Liver (tissue), 9 donors: ENCODE measurements around the gene KRTAP1-1. TPM values are rescaled to one million over a fixed set of nuclear protein-coding genes. Genes with fewer than 3 reads are reported as not detected.
"Not testable (repeated sequence)": the region's sequence is repeated elsewhere in the genome, so short reads cannot be mapped to it uniquely, and the experiment has no call there.

ENCODE experiments used
- DNase-seq: peaks from one replicate; pipeline ENCODE4 v3.0.0-alpha.2; 2017; ENCODE audit warnings: low spot score
- H3K27ac ChIP-seq, 2 donors: one replicate each; pipeline ENCODE4 v1.7.0; 2013; ENCODE audit warnings: inconsistent platforms in 2 of 2, low read length in 2 of 2, control low read depth in 1 of 2, low read depth in 1 of 2, mild to moderate bottlenecking in 1 of 2
- H3K27me3 ChIP-seq, 4 donors: one replicate each; pipeline versions ENCODE4 v1.6.1 to v1.7.0; 2013; ENCODE audit warnings: low read length in 3 of 4, inconsistent platforms in 1 of 4, mild to moderate bottlenecking in 1 of 4, moderate library complexity in 1 of 4; ENCODE audit not compliant: control insufficient read depth in 4 of 4, insufficient read depth in 4 of 4
- H3K36me3 ChIP-seq, 4 donors: one replicate each; pipeline versions ENCODE4 v1.6.1 to v1.7.0; 2013; ENCODE audit warnings: low read length in 3 of 4, mild to moderate bottlenecking in 3 of 4, low read depth in 1 of 4, moderate library complexity in 1 of 4; ENCODE audit not compliant: control insufficient read depth in 4 of 4, insufficient read depth in 3 of 4
- H3K4me1 ChIP-seq, 4 donors: one replicate each; pipeline versions ENCODE4 v1.6.1 to v1.7.0; 2013; ENCODE audit warnings: low read length in 3 of 4, mild to moderate bottlenecking in 3 of 4, moderate library complexity in 1 of 4; ENCODE audit not compliant: control insufficient read depth in 4 of 4, insufficient read depth in 4 of 4
- H3K4me3 ChIP-seq, 3 donors: one replicate each; pipeline versions ENCODE4 v1.6.1 to v1.7.0; 2013; ENCODE audit warnings: low read length in 3 of 3, control low read depth in 1 of 3, low read depth in 1 of 3, mild to moderate bottlenecking in 1 of 3
- H3K9ac ChIP-seq, 2 donors: one replicate each; pipeline ENCODE4 v1.7.0; 2013; ENCODE audit warnings: low read length in 2 of 2, mild to moderate bottlenecking in 2 of 2, moderate library complexity in 2 of 2, control low read depth in 1 of 2, low read depth in 1 of 2
- H3K9me3 ChIP-seq, 4 donors: one replicate each; pipeline versions ENCODE4 v1.6.1 to v1.7.0; 2013; ENCODE audit warnings: low read length in 3 of 4; ENCODE audit not compliant: control insufficient read depth in 4 of 4
- FOXA1 ChIP-seq: IDR thresholded peaks from 2 replicates; pipeline ENCODE4 v1.6.1; 2016; ENCODE audit warnings: antibody characterized with exemption
- GABPA ChIP-seq, 2 donors: IDR thresholded peaks in 1 of 2; conservative IDR thresholded peaks in 1 of 2; 2 replicates each; pipeline ENCODE4 v1.6.1; 2016; ENCODE audit warnings: antibody characterized with exemption in 2 of 2, mild to moderate bottlenecking in 1 of 2, moderate library complexity in 1 of 2
- JUND ChIP-seq, 2 donors: IDR thresholded peaks; 2 replicates each; pipeline ENCODE4 v1.6.1; 2016; ENCODE audit warnings: antibody characterized with exemption in 2 of 2
- NR2F2 ChIP-seq: IDR thresholded peaks from 2 replicates; pipeline ENCODE4 v1.6.1; 2016; ENCODE audit warnings: antibody characterized with exemption
- RXRA ChIP-seq, 2 donors: IDR thresholded peaks; 2 replicates each; pipeline ENCODE4 v1.6.1; 2017 to 2018; ENCODE audit warnings: antibody characterized with exemption in 2 of 2, mild to moderate bottlenecking in 1 of 2
- TAF1 ChIP-seq: conservative IDR thresholded peaks from 2 replicates; pipeline ENCODE4 v1.6.1; 2016; ENCODE audit warnings: antibody characterized with exemption, mild to moderate bottlenecking
- YY1 ChIP-seq: IDR thresholded peaks from 2 replicates; pipeline ENCODE4 v1.6.1; 2016; ENCODE audit warnings: antibody characterized with exemption, mild to moderate bottlenecking
- WGBS: extraction: QIAGEN DNeasy Blood & Tissue Kit; methylation state at CpG from one replicate; pipeline ENCODE4 v1.1.7; 2013; 5-methylcytosine and 5-hydroxymethylcytosine counted together
- polyA plus RNA-seq, 2 donors: library from polyadenylated mRNA; stranded (reverse) in 1 of 2; unstranded in 1 of 2; fragments of 200-250 nt in 1 of 2; fragments of >200 nt in 1 of 2; fragmentation: Nextera tagmentation in 1 of 2; extraction: Ambion mirVana in 1 of 2; gene quantifications; one replicate each; pipeline versions ENCODE4 v1.2.1 to v1.2.3, GENCODE V29; 2013 to 2015
- total RNA-seq, 2 donors: library from RNA; depleted of rRNA; stranded (reverse); fragments of >200 nt; gene quantifications; one replicate each; pipeline ENCODE4 v1.2.3, GENCODE V29; 2014
- TF ChIP-seq, protein P1 (sequence below): IDR thresholded peaks from 2 replicates; pipeline ENCODE4 v1.6.1; 2016; ENCODE audit warnings: antibody characterized with exemption, mild to moderate bottlenecking
- TF ChIP-seq, protein P2 (sequence below): IDR thresholded peaks from 2 replicates; pipeline ENCODE4 v1.6.1; 2016; ENCODE audit warnings: antibody characterized with exemption
- TF ChIP-seq, protein P3 (sequence below): IDR thresholded peaks from 2 replicates; pipeline ENCODE4 v1.6.1; 2016; ENCODE audit warnings: antibody characterized with exemption
- donor health status: healthy.
- donor health status: healthy.
- donor health status: healthy.
- donor health status: healthy.
- donor health status: healthy.

Gene KRTAP1-1
- total and polyA plus RNA-seq, 4 donors, result not detected

GRCh38 chr17:41060052-41060604 is 18.9 kb upstream of the KRTAP1-1 start, which contains the start of gene KRTAP2-3:
TSS of gene KRTAP2-3 (minus strand) at chr17:41060114. CDS start at chr17:41060050, 64 bp downstream.
- 66% methylated on average over 6 of the region's 6 CpGs for WGBS
- Histone ChIP-seq H3K4me1 (no peaks in the 10 kb centered on the region), H3K27me3 (peaks cover 0 to 9% (median 0%) of the 10 kb centered on the region in 4 donors), H3K9ac (no peak within 1 kb of the TSS), H3K27ac (no peak within 1 kb of the TSS), H3K9me3 (no peaks in the 10 kb centered on the region), H3K36me3 (no peaks in the 10 kb centered on the region), H3K4me3 (no peak within 1 kb of the TSS)
- no peak for TF ChIP-seq RXRA (IDR thresholded peaks at IDR 0.05)
- TF ChIP-seq, protein P1, sequence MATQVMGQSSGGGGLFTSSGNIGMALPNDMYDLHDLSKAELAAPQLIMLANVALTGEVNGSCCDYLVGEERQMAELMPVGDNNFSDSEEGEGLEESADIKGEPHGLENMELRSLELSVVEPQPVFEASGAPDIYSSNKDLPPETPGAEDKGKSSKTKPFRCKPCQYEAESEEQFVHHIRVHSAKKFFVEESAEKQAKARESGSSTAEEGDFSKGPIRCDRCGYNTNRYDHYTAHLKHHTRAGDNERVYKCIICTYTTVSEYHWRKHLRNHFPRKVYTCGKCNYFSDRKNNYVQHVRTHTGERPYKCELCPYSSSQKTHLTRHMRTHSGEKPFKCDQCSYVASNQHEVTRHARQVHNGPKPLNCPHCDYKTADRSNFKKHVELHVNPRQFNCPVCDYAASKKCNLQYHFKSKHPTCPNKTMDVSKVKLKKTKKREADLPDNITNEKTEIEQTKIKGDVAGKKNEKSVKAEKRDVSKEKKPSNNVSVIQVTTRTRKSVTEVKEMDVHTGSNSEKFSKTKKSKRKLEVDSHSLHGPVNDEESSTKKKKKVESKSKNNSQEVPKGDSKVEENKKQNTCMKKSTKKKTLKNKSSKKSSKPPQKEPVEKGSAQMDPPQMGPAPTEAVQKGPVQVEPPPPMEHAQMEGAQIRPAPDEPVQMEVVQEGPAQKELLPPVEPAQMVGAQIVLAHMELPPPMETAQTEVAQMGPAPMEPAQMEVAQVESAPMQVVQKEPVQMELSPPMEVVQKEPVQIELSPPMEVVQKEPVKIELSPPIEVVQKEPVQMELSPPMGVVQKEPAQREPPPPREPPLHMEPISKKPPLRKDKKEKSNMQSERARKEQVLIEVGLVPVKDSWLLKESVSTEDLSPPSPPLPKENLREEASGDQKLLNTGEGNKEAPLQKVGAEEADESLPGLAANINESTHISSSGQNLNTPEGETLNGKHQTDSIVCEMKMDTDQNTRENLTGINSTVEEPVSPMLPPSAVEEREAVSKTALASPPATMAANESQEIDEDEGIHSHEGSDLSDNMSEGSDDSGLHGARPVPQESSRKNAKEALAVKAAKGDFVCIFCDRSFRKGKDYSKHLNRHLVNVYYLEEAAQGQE, result no peak
- no peak for TF ChIP-seq YY1
- no peak for TF ChIP-seq FOXA1
- TF ChIP-seq, protein P2, sequence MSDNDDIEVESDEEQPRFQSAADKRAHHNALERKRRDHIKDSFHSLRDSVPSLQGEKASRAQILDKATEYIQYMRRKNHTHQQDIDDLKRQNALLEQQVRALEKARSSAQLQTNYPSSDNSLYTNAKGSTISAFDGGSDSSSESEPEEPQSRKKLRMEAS, result no peak
- TF ChIP-seq JUND (IDR thresholded peaks at IDR 0.05), result no peak
- no peak for TF ChIP-seq GABPA (IDR thresholded peaks at IDR 0.05 in 1 of 2, conservative IDR thresholded peaks at IDR 0.05 in 1 of 2)
- TF ChIP-seq, protein P3, sequence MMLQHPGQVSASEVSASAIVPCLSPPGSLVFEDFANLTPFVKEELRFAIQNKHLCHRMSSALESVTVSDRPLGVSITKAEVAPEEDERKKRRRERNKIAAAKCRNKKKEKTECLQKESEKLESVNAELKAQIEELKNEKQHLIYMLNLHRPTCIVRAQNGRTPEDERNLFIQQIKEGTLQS, result no peak
- TF ChIP-seq NR2F2, result no peak
- no peak for DNase-seq

DNA sequence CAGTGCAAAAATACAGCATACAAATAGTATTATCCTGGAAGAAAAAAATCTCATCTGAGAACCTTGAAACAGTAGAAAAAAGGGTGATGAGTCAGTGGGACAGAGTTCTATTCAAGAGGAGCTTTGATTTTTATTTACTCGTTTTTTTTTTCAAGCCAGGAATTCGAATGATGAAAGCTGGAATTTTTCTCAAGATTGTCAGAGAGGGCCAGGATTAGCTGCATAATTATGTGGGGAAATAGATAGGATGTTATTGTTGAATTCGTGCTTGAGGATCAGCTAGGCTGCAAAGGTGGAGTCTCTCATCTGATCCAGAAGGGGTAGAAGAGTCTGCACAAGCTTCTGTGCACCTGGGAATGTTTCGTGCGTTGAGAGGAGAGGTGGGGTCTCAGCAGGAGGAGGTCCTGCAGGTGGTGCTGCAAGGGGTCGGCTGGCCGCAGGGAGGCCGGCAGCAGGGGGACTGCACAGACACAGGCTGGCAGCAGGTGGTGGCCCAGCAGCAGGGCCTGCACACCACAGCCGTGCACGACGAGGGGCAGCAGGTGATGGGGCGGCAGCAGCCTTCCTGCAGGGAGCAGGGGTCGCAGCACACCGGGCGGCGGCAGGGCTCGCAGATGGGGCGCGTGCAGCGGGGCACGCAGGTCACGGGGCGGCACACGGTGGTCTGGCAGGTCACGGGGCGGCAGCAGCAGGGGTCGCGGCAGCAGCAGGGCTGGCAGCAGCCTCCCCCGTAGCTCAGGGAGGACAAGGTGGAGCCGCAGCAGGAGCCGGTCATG is 18.2 kb upstream of the KRTAP1-1 start:
- not testable (repeated sequence) for H3K9me3 ChIP-seq, H3K9ac ChIP-seq, H3K36me3 ChIP-seq, H3K4me3 ChIP-seq, DNase-seq, H3K4me1 ChIP-seq, H3K27ac ChIP-seq, H3K27me3 ChIP-seq
- WGBS, result 24% methylated on average over 10 of the region's 31 CpGs

DNA sequence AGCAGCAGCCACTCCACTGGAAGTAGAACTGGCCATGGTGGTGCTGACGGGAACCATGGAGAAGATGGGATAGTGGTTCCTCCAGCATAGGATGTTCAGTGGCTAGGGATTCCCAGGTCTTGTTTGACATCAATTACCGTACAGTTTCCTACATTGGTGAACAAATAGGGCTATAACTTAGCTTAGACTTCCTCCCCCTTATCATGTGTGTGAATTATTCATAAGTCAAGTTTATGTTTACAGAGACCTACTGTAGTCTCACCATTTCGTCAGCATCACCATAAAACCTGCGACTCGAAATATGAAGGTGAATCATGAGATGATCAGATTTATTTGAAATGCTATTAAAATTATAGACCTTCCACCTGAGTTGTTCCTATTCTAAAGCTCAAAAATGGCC is 17.5 kb upstream of the KRTAP1-1 start:
- H3K27ac ChIP-seq, result no peak overlapping the region
- TF ChIP-seq TAF1 (no peak), JUND (IDR thresholded peaks at IDR 0.05) (no peak), YY1 (no peak)
- TF ChIP-seq, protein P2, result no peak
- H3K4me3 ChIP-seq, result no peak overlapping the region
- no peaks in the 10 kb centered on the region for H3K4me1 ChIP-seq
- H3K36me3 ChIP-seq, result no peaks in the 10 kb centered on the region
- peaks cover 0 to 9% (median 0%) of the 10 kb centered on the region in 4 donors for H3K27me3 ChIP-seq
- H3K9me3 ChIP-seq, result no peaks in the 10 kb centered on the region
- no peak overlapping the region for H3K9ac ChIP-seq
- DNase-seq, result no peak
- 84% methylated on average over 5 of the region's 5 CpGs for WGBS
